Type B pancreatic cell (in vitro differentiated cells): ENCODE results near the gene ALDH1A1. TPM values are rescaled to one million over a fixed set of nuclear protein-coding genes. Genes with fewer than 3 reads are reported as not detected.

Source experiments
- DNase-seq: peaks from one replicate; pipeline ENCODE4 v3.0.0; 2021; ENCODE audit warnings: mixed read lengths; ENCODE audit not compliant: unreplicated experiment; ENCODE audit errors: extremely low spot score
- H3K27ac Mint-ChIP-seq: 2 replicates; pipeline ENCODE4 v1.8.0; 2021; ENCODE audit warnings: mild to moderate bottlenecking, mixed read lengths
- H3K27me3 Mint-ChIP-seq: 2 replicates; pipeline ENCODE4 v1.8.0; 2021; ENCODE audit warnings: mixed read lengths
- H3K36me3 Mint-ChIP-seq: 2 replicates; pipeline ENCODE4 v1.8.0; 2021; ENCODE audit warnings: mixed read lengths
- H3K4me1 Mint-ChIP-seq: one replicate; pipeline ENCODE4 v1.8.0; 2021; ENCODE audit warnings: mixed read lengths; ENCODE audit not compliant: unreplicated experiment
- H3K4me3 Mint-ChIP-seq: 2 replicates; pipeline ENCODE4 v1.8.0; 2021; ENCODE audit warnings: mild to moderate bottlenecking, mixed read lengths
- H3K9me3 Mint-ChIP-seq: 2 replicates; pipeline ENCODE4 v1.8.0; 2021; ENCODE audit warnings: mixed read lengths
- total RNA-seq: library from RNA; stranded (reverse); gene quantifications from 2 replicates; pipeline ENCODE4 v1.2.1, GENCODE V29; 2021; ENCODE audit warnings: low replicate concordance
- TF ChIP-seq, protein P1 (sequence below): fragments of 200-600 bp; sonication (generic); conservative IDR thresholded peaks from 2 replicates; pipeline ENCODE4 v1.5.0; 2021; ENCODE audit warnings: antibody characterized with exemption, mild to moderate bottlenecking

Gene ALDH1A1
- total RNA-seq, 1 donor from 2014 or later = 242 TPM

- Mint-ChIP-seq H3K36me3 (no peaks in the 10 kb centered on the region), H3K9me3 (peaks cover 4% of the 10 kb centered on the region), H3K27ac (no peak overlapping the region), H3K4me1 (peaks cover 4% of the 10 kb centered on the region), H3K27me3 (no peaks in the 10 kb centered on the region), H3K4me3 (no peak overlapping the region)
- DNase-seq = no peak
- TF ChIP-seq, protein P1, sequence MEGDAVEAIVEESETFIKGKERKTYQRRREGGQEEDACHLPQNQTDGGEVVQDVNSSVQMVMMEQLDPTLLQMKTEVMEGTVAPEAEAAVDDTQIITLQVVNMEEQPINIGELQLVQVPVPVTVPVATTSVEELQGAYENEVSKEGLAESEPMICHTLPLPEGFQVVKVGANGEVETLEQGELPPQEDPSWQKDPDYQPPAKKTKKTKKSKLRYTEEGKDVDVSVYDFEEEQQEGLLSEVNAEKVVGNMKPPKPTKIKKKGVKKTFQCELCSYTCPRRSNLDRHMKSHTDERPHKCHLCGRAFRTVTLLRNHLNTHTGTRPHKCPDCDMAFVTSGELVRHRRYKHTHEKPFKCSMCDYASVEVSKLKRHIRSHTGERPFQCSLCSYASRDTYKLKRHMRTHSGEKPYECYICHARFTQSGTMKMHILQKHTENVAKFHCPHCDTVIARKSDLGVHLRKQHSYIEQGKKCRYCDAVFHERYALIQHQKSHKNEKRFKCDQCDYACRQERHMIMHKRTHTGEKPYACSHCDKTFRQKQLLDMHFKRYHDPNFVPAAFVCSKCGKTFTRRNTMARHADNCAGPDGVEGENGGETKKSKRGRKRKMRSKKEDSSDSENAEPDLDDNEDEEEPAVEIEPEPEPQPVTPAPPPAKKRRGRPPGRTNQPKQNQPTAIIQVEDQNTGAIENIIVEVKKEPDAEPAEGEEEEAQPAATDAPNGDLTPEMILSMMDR = no peak
Observed at GRCh38 chr9:72996114-72996513, 43.3 kb upstream of the ALDH1A1 start.

GRCh38 chr9:72995131-72996024, 42.5 kb upstream of the ALDH1A1 start:
- H3K27me3 Mint-ChIP-seq = no peaks in the 10 kb centered on the region
- peaks cover 4% of the 10 kb centered on the region for H3K4me1 Mint-ChIP-seq
- no peak overlapping the region for H3K27ac Mint-ChIP-seq
- TF ChIP-seq, protein P1 = no peak
- peaks cover 4% of the 10 kb centered on the region for H3K9me3 Mint-ChIP-seq
- DNase-seq = no peak
- no peak overlapping the region for H3K4me3 Mint-ChIP-seq
- no peaks in the 10 kb centered on the region for H3K36me3 Mint-ChIP-seq

DNA sequence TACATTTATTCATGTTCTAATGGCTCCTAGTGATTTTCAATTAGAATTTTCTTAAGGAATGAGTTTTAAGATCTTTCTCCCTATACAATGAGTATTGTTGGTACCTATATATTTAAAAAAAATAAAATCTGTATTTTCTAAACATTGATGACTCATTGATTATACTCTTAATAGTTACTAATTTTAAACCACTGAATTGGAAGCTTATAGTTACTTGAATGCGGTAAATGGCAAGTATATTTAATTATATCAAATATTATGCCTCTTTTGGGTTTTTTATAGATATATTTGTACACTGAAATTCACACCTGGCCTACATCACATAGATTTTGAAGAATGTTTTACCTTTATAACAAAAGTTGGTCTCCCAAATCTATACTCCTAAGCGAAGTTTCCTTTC, 38.9 kb upstream of the ALDH1A1 start:
- no peaks in the 10 kb centered on the region for H3K36me3 Mint-ChIP-seq
- peaks cover 4% of the 10 kb centered on the region for H3K4me1 Mint-ChIP-seq
- H3K4me3 Mint-ChIP-seq = no peak overlapping the region
- H3K9me3 Mint-ChIP-seq = peaks cover 4% of the 10 kb centered on the region
- no peak for DNase-seq
- no peaks in the 10 kb centered on the region for H3K27me3 Mint-ChIP-seq
- TF ChIP-seq, protein P1 = no peak
- H3K27ac Mint-ChIP-seq = no peak overlapping the region

DNA sequence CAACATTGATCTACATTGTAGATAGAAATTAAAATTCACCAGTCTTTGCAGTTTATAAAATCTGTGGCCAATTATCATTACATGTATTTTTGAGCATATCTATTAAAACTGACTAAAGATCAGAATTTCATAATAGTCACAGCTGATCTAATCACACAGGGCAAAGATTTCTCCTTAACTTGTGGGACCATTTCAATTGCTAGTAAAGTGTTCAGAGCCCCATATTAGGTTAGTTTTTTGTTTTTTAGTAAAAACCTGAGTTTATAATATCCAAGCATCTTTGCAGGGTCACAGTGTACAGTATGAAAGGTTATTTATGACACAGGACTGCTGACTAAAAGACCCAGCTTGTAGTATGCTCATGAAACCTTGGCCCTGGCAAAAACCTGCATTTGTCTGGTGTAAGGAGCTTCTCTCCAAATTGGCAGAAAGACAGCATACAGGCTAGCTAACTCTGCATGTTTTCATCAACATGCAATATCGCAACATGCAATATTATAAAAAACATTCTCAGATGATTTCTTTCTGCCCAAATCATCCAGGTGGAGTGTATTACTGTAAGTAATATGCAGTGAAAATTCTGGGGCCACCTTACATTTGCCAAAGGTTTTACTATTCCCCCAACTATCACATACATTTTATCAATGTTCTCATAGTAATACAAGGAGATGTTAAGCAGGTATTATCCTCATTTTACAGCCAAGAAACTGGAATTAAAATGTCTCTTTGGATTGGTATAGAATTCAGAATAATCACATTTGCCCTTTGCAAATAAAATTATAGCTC, 37.7 kb upstream of the ALDH1A1 start:
- no peak for DNase-seq
- H3K27me3 Mint-ChIP-seq = no peaks in the 10 kb centered on the region
- H3K4me1 Mint-ChIP-seq = no peaks in the 10 kb centered on the region
- peaks cover 4% of the 10 kb centered on the region for H3K9me3 Mint-ChIP-seq
- no peak overlapping the region for H3K4me3 Mint-ChIP-seq
- H3K27ac Mint-ChIP-seq = no peak overlapping the region
- H3K36me3 Mint-ChIP-seq = no peaks in the 10 kb centered on the region
- TF ChIP-seq, protein P1 = no peak

GRCh38 chr9:72986522-72987116, 33.8 kb upstream of the ALDH1A1 start:
- no peak for DNase-seq
- no peak overlapping the region for H3K27ac Mint-ChIP-seq
- no peaks in the 10 kb centered on the region for H3K36me3 Mint-ChIP-seq
- H3K9me3 Mint-ChIP-seq = no peaks in the 10 kb centered on the region
- H3K4me3 Mint-ChIP-seq = no peak overlapping the region
- H3K27me3 Mint-ChIP-seq = no peaks in the 10 kb centered on the region
- H3K4me1 Mint-ChIP-seq = peaks cover 16% of the 10 kb centered on the region
- TF ChIP-seq, protein P1 = no peak
